Activated naive CD4-positive, alpha-beta T cell treated with Interleukin-2 at 50 U/mL for 16 hours (primary cell): Measurements from ENCODE around the gene GABRQ.
"Not testable (repeated sequence)": the region's sequence is repeated elsewhere in the genome, so short reads cannot be mapped to it uniquely, and the experiment has no call there.

Source experiments
- DNase-seq: peaks from one replicate; pipeline ENCODE4 v3.0.0-alpha.2; 2020

The GABRQ gene

GRCh38 chrX:152663086-152663485, 25.4 kb downstream of the GABRQ start:
- DNase-seq: no peak

GRCh38 chrX:152674135-152674534, 36.4 kb downstream of the GABRQ start:
- no peak for DNase-seq

DNA sequence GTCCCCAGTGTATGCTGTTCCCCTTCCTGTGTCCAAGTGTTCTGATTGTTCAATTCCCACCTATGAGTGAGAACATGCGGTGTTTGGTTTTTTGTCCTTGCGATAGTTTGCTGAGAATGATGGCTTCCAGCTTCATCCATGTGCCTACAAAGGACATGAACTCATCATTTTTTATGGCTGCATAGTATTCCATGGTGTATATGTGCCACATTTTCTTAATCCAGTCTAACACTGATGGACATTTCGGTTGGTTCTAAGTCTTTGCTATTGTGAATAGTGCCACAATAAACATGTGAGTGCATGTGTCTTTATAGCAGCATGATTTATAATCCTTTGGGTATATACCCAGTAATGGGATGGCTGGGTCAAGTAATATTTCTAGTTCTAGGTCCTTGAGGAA, 37.0 kb downstream of the GABRQ start:
- DNase-seq: not testable (repeated sequence)

- not testable (repeated sequence) for DNase-seq
These were observed 43.3 kb downstream of the GABRQ start for GRCh38 chrX:152681012-152681411.

GRCh38 chrX:152697952-152698931, 60.5 kb downstream of the GABRQ start, which contains the start of gene MAGEA3:
TSS of gene MAGEA3 (plus strand) at chrX:152698794. CDS start at chrX:152700833, 2,039 bp downstream.
- not testable (repeated sequence) for DNase-seq

- not testable (repeated sequence) for DNase-seq
These were observed 62.7 kb downstream of the GABRQ start for GRCh38 chrX:152700390-152700789.

DNA sequence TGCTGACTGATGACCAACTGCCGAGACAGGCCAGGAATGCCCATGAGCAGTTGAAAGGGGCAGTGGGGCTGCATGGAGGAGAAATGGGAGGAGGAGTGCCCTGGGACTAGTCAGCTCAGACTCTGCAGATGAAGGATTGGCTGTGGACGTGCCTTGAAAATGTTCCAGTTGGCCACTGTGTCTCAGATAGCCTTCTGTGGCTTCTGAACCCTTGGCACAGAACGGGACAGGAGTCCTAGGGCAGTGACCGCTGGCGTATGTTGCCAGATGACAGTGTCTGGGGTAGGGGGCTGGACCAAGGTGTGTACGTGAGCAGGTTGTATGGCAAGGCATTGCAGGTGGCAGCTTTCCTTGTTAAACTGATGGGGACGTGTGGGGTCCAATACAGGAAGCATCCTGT, 68.8 kb downstream of the GABRQ start:
- DNase-seq: not testable (repeated sequence)
